Activated gamma-delta T cell treated with anti-CD3 and anti-CD28 coated beads, Interleukin-2, amount 50 U/mL, for 16 hours (primary cell): ENCODE data around the gene HDAC4.

Source experiments
- DNase-seq: peaks from one replicate; pipeline ENCODE4 v3.0.0-alpha.2; 2020; ENCODE audit warnings: low read depth

HDAC4 gene

DNA sequence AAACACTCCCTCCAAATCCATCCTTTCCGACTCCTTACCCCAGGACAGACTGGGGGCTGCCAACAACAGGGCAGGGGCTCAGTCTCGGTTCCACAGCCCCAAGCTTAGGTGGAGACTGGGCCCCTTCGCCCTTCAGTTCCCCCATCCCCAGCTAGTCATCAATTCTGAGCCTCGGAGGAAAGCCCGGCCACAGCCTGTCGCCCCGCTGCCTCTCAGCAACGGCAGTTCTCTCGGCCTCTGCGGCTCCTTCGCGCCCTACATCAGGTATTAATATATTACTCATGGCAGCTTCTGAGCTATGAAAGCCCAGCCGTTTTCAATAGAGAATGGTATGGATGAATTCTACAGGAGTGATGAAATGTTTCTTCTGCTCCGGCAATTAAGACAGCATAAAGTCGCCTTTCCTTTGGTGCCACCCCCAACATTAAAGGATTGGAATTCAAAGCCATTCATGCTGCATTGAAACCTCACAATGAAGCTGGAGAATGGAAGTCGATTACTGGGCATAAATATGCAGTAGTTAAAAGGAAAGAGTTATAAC, 2.8 kb downstream of the HDAC4 start:
- DNase-seq = no peak

DNA sequence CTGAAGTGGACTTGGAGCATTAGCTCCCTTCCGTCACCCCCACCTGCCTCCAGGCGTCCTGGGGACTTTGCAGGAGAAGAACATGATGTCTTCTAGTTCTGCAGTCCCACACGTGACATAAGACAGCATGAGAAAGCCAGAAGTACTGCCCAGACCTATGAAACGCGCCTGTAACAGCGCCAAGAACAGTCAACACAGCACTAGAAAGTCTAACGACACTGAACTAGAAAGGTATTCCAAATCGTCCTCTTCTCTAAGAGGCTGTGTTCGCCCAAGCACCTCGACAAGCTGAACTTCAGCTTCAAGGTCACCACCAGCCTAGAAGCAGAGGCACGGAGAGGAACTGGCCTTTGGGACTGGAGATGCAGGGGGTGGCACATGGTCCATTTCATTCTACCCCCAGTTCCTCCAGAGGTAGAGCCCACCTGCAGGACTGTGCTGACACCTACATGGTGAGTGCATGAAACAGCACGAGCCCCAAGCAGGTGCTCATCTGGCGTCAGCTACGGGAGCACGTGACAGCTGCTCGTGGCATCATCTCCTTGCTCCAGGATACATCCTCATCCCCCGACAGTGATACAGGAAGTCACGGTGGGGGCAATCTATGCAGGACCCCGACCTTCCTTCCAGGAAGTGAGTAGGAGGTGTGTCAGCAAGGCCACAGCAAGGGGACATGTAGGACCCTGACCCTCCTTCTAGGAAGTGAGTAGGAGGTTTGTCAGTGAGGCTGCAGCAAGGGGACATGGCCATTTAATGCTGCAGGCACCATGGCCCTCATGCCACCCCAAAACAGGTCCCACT, 3.7 kb downstream of the HDAC4 start:
- no peak for DNase-seq

DNA sequence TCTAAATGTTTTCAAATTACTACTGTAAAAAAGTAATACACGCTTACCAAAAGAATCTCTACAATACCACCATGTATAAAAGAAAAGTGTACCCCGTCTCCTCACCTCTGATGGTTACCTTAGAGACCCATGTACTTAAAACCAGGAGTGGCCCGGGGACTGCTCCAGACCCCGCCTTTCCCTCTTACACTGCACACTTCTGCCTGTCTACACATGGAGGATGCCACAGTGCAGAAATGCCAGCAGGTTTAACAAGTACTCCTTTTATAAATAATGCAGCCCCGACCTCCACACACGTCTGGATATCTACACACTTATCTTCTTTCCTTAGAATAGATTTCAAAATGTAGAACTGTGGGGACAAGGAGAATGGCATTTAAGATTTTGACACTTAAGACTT, 5.3 kb downstream of the HDAC4 start:
- DNase-seq = no peak

DNA sequence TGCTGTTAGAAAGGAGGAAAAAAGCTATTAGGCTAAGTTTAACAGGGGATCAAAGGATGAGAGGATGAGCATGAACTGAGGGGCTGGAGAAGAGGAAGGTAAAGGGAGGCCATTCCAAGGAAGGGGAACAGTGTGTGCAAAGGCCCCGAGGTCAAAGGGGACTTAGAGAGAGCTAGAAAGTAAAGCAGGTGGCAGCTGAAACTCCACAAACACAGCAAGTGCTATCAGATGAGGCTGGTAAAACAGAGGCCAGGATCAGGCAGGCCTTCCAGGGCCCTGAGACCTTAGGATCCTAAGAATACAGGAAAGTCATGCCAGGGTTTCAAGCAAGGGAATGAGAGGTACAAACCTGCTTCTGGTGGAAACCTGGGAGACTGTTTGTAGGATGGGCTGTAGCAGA, 5.8 kb downstream of the HDAC4 start:
- DNase-seq = no peak

DNA sequence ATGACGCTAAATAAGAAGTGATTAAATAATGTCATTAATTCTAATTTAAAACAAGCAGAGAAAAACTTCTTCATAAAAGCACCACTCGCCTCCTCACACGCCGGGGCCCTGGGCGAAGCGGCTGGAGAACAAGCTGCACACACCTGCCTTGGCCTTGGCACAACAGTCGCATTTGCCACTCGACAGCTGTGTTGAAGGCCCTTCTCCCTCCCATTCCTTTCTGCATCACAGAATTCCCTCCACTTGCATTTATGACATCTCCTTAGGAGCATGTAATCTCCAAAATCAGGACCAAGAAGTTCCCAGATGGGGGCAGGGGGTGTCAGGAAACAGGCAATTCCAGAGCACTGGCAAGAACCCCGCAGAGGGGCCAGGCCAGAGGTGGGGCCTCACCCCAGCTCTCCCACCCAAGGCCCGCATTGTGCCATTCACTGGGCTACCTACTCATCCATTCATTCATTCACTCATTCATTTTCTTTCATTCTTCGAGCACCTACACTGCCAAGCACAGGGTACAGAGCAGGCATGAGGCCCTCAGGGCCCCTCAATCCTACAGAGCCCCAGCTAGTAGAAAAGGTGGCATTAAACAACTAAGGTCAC, 6.4 kb downstream of the HDAC4 start:
- DNase-seq = no peak

DNA sequence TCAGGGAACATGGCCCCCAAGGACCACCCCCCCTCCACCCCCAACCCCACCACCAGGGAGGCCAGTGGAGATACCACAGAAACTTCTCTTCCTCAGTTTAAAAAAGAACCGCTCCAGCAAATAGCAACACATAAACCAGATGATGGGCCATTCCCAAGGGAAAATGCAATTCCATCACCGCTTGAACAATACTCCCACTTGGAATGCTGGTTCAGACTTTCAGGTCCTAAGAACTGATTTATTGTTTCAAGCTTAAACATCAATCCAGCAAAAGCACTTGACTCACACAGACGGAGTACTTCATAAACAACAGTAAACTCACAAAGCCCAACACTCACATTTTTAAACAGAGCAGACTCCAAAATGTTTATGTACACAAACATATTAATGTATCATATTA, 6.9 kb downstream of the HDAC4 start:
- DNase-seq = no peak

DNA sequence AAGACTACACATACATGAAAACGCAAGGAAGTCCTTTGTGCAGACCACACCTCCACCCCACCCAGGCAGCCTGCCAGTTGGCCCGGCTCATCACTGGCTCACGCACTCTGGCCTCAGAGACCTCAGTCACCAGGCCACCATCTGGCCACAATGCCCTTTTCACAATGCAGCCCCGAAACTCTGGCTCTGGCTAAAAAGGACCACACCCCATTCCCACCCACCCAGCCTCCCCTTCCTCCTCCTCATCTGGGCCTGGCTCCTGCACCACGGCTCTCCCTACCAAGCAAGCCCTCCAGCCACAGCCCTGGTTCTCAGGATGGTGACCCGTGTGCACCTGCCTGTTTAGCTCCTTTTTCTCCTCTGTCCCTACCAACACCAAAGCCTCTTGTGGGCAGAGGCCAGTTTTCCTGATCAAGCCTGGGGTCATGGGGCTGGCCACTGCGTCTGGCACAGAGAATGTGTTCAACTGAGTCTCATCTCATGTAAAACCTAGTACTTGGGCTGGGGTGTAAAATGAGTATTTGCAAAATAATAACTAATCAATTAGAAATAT, 7.4 kb downstream of the HDAC4 start:
- no peak for DNase-seq

DNA sequence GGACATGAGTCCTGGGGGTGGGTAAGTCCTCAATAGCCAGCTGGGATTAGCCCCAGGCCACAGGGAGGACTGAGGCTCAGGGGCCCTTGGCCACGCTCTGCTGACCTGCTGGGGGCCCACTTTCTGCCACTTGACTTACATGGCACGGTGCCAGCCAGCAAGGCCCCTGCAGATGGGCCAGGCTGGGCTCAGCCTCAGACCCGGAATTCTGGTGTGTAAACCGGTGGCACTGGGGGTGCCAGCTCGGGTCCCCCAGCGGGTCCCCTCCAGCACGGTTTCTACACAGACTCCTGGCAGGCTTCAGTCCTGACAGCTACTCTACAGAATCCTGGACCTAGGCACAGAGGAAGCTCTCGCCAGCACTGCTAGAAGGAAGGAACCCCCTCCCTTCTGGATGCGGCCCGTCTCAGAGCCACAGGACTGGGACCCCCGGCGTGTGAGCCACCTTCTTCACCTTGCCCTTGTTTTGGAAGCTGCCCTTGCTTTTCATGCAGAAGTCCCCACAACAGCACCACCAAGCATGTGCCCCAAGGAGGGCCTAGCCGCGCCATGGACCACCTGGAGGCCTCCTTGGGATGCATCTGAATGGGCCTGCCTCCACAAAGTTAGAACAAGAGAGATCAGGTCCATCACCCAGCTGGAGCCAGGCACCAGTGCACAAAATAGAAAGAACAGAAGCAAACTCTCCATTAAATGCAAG, 8.0 kb downstream of the HDAC4 start:
- DNase-seq = no peak

DNA sequence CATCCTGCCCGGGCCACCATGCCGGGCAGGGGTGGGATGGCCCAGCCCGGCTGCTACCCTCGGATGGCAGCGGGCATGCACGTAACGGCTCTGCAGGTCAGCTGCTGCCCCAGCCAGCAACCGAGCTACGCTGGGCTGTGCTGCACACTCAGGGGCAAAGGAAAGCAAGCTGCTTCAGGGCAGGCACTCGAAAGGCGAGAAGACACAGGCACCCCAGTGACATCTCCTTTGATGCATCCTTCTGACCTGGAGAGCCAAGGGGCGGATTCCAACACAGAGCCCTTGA, 8.8 kb downstream of the HDAC4 start:
- no peak for DNase-seq

DNA sequence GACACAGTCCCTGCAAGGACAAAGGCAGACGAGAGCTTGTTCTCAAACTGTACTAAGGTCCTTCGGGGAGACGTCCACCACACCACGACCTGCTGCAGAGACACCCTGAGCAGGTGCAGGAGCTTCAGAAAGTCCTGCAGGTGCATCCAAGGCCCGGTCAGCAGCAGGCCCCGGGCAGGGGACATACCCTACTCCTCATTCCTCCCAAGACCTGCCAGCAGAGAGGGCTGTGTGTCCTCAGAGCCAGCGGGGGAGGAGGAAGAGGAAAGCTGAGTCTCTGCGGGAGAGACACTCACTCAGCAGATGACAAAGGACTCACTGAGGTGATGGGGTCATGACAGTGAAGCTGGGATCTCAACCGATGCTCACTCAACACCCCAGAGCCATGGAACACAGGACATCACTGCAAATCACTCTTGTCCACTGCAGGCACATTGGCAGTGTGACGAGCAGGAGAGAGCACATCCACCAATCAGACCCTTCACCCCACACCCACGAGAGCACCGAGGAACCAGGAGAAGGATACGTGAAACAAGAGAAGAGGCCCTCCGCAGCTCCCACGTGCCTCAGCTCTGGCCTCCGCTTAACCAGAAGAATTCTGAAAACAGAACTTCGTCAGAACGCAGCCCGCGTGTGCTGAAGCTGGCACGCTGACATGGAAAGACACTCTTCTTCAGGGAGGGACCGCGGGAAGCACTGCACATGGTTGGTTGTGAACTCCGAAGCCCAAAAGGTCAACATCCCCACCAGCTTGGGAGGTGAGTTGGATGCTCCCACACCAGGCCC, 9.3 kb downstream of the HDAC4 start:
- DNase-seq = no peak

DNA sequence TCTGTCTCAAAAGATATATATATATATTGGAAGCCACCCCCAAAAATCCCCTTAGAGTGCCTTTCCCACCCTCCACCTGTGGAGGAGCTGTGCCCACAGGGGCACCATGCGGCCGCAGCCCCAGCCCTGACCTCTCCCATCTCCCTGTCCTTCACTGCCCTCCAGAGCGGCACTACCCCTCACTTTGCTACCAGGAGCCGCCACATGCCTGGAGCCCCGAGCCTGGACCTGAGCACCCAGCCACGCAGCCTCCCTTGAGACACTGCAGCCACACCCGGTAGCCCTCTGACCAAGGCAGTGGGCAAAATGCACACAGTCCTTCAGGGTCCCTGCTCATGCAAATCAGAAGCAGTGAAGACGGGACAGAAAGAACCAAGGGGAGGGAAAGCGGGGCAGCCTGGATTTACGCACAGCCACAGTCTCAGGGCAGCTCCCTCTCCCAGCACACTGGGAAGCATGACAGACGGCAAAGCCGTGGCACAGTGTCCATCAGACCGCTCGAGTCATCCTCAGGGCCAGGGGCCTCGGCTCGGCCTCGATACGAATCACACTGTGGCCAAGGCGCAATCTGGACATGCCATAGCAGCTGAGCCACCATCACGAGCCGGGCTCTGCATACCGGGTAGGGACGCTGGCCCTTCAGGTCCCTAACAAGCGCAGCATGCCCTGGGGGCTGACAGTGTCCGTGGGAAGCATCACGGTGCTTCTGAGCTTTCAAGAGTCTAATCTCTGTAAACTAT, 10.1 kb downstream of the HDAC4 start:
- no peak for DNase-seq

DNA sequence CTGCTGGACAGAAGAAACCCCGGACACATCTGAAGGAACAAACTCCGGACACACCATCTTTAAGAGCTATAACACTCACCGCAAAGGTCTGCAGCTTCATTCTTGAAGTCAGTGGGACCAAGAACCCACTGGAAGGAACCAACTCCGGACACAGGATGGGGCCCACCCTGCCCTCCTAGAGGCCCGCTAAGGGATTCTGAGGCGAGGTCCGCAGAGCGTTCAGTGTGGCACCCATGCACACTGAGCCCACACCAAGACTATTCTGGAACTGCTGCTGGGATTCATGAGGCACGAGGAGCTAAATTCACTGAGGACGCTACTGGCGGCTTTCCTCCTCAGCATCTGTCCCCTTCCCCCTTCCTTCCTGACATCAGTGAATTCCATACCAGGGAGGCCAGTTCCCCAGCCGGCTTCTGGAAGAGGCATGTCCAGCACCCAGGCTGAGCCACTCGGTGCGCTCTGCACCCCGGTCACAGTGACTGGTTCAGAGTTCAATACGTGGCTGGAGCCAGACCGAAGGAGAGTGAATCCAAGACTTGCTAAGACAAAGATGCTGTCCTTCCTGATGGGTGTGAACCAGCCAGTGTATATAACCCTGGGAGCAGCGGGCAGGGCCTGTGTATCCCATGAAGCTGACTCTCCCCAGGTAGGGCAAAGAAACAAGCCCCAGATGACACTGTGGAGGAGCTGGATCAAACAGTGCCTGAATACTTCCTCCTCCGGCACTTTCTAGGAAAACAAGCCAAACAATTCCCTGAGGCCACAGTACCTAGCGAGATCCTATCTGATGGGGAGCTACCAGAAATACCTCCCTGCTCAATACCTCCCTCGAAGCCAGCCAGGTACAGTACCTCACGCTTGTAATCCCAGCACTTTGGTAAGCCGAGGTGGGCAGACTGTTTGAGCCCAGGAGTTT, 11.1 kb downstream of the HDAC4 start:
- DNase-seq = no peak

DNA sequence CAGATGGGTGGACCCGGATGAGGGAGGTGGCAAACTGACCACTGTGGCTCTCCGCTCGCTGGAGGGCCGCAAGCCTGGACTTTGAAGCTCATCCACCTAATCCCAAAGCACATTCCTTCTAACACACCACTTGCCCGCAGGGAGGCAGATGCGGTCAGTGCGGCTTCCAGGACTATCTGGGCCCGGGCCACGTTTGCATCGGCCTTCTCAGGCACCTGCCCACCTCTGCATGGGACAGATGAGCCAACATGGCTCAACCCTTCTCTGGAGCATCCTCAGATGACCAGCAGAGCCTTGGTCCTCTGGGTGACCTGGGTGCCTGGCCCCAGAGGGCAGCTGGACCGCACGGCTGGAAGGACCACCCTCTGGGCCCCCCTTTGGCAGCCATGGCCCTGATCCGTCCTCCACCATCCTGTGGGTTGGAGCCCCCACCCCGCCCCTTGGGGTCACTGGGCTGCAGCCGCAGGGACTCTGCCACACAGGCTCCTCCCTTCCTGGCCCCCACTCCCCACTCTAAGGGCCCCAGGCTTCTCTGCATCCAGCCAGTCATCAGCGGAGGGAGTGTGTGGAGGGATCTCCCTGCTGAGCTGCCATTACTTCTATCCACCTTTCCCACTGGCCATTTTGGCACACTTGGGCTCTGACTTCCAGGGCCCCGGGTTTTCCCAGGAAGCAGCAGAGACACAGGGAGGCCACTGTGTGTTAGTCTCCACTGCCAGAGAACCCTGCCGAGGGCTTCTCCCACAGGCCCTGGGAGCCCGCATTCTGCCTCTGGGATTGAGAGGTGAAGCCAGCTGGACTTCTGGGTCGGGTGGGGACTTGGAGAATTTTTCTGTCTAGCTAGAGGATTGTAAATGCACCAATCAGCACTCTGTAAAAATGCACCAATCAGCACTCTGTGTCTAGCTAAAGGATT, 12.3 kb downstream of the HDAC4 start:
- no peak for DNase-seq

DNA sequence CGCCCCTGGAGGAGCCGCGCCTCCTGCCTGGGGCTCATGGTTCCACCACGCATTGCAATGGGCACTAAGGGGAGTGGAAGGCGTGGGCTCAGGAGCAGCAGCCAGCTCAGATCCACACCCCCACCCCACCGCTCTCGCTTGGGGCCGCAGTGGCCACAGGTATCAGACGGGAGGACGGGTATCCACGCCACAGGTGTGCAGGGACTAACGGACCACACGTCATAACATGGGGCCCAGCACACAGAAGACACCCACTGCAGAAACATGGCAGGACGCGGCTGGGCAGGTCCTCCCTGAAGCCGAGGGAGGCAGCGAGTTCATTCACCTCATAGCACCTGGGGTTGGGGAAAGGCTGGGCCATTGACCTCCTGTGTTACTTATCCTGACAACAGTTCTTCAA, 13.0 kb downstream of the HDAC4 start:
- no peak for DNase-seq

DNA sequence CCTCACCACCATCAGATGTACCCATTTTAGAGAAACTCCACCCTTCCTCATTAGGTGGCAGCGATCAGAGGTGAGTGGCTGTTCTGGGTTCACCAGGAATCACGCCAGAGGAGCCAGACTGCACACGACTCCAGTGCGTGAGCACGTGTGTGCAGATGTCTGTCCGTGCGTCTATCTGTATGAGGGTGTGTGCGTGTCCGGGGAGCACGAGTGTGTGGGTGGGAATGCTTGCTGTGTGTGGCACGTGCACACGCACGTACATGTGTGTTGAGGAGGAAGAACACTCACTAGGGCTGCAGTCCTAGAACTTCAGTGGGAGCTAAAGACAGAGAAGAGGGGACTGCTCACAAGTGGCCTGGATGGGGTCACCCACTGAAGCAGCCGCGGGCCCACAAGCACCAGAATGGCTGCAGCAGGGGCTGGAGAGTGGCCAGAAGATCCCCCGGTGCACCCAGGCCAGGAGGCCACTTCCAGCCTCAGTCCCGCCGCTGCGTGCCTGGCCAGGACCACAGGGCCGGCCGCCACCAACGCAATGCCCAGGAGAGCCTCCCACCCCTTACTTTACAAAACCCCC, 13.9 kb downstream of the HDAC4 start:
- DNase-seq = no peak

DNA sequence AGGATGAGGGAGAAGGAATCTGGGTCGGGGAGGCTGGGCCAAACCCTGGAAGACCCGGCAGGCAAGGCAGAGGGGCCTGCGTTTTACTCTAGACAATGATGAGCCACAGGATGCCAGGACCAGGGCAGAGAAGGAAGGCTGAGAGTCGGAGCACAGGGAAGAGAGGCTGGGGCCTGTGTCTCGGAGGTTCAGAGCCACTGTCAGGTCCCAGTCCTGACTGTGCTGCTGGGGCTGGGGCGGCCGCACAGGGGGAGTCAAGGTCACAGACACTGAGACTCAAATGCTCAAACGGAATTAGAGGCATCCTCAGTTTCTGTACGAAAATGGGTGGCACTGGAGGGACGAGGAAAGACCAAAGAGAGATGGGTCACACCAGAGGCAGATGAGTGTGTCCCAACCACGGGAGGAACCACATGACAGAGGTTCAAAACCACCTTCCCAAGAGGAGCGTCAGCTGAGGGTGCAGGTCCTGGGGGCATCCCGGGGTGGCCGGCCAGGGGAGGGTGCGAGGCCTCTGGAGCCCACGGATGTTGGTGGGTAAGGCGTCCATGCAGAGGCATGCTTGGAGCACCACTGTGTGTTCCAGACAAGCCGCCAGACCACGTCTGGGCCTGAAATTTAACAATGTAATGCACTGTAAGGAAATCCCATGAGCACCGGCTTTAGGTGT, 14.7 kb downstream of the HDAC4 start:
- no peak for DNase-seq

DNA sequence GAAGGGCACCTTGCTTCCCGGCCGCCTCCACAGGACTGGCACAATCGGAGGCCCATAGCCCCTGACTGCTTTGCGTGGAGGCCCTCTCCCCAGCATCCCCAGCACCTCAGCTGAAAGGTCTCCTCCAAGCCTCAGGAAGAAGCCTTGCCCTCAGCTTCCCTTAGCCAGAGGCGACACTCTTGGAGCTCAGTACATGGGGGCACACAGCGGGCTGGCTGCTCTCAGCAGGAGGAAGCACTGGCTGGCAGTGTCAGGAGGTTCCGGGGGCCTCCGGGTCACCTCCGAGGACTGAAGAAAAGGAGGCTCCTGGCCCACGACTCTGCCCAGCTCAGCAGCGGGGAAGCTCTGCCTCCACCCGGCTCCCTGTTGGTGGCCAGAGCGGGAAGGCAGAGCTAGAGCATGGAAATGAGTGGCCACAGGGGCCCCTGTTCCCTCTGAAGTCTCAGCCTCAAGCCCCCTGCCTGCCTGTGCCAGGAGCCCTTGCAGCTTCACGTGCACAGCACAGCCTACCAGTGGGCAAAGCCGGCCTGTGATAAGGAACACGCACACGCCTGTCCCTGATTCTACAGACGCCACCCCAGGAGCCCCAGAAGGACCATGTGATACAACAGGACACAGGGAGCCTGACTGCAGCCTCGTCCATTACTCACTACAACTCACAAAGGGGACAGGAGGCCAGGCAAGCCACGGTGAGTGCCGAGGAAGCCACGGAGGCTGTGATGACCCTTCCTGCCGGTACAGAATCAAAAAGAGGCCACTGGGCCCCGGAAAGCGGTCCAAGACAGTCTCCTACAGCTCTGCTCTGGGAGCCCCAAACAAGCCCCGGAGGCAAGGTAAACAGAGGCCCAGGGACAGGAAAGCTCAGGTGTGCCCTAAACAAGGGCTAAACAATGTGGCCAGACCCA, 15.5 kb downstream of the HDAC4 start:
- no peak for DNase-seq
